Measurements from ENCODE around the gene TUBB4B.

The TUBB4B gene

GRCh38 chr9:137232101-137232500 is 9.0 kb upstream of the TUBB4B start:
- no peak for TF ChIP-seq CTCF (IDR thresholded peaks at IDR 0.05; ENCODE audit: low read depth, low read length, missing control alignments)
- in situ Hi-C loops (cut with HindIII; ENCODE audit: low sequenced_read_pairs), result no loop called here
- no peak overlapping the region for H3K4me3 ChIP-seq (ENCODE audit: low read depth, low read length)
- no peak for DNase-seq (ENCODE audit: low read depth)

GRCh38 chr9:137232510-137232909 is 8.6 kb upstream of the TUBB4B start:
- DNase-seq (ENCODE audit: low read depth), result no peak
- in situ Hi-C loops (cut with HindIII; ENCODE audit: low sequenced_read_pairs), result no loop called here
- no peak overlapping the region for H3K4me3 ChIP-seq (ENCODE audit: low read depth, low read length)
- no peak for TF ChIP-seq CTCF (IDR thresholded peaks at IDR 0.05; ENCODE audit: low read depth, low read length, missing control alignments)

- DNase-seq (ENCODE audit: low read depth), result no peak
- in situ Hi-C loops (cut with HindIII; ENCODE audit: low sequenced_read_pairs), result no loop called here
- no peak overlapping the region for H3K4me3 ChIP-seq (ENCODE audit: low read depth, low read length)
- TF ChIP-seq CTCF (IDR thresholded peaks at IDR 0.05; ENCODE audit: low read depth, low read length, missing control alignments), result no peak
Measured at GRCh38 chr9:137233143-137233980, 7.7 kb upstream of the TUBB4B start.

GRCh38 chr9:137234055-137234697 is 6.9 kb upstream of the TUBB4B start:
- in situ Hi-C loops (cut with HindIII; ENCODE audit: low sequenced_read_pairs), result no loop called here
- no peak for DNase-seq (ENCODE audit: low read depth)
- H3K4me3 ChIP-seq (ENCODE audit: low read depth, low read length), result no peak overlapping the region
- TF ChIP-seq CTCF (IDR thresholded peaks at IDR 0.05; ENCODE audit: low read depth, low read length, missing control alignments), result no peak

GRCh38 chr9:137234758-137235423 is 6.2 kb upstream of the TUBB4B start:
- in situ Hi-C loops (cut with HindIII; ENCODE audit: low sequenced_read_pairs), result no loop called here
- DNase-seq (ENCODE audit: low read depth), result no peak
- no peak for TF ChIP-seq CTCF (IDR thresholded peaks at IDR 0.05; ENCODE audit: low read depth, low read length, missing control alignments)
- no peak overlapping the region for H3K4me3 ChIP-seq (ENCODE audit: low read depth, low read length)

- no peak overlapping the region for H3K4me3 ChIP-seq (ENCODE audit: low read depth, low read length)
- TF ChIP-seq CTCF (IDR thresholded peaks at IDR 0.05; ENCODE audit: low read depth, low read length, missing control alignments), result no peak
- no peak for DNase-seq (ENCODE audit: low read depth)
- in situ Hi-C loops (cut with HindIII; ENCODE audit: low sequenced_read_pairs), result no loop called here
Measured at GRCh38 chr9:137235424-137236237, 5.5 kb upstream of the TUBB4B start.

Data from astrocyte of the cerebellum (primary cell).